SK-N-SH (cell line): ENCODE results near the gene GPR180. TPM values are rescaled to one million over a fixed set of nuclear protein-coding genes. Genes with fewer than 3 reads are reported as not detected.

Source experiments
- CTCF ChIA-PET: fragments of 300-600, 350-600 bp; formaldehyde crosslinking; extraction: SDS; loops from one replicate; lab custom pipeline; 2021; lab: Yijun Ruan, JAX
- POLR2A ChIA-PET: fragments of 350-600 bp; sonication (Branson Sonifier 250); formaldehyde crosslinking; extraction: SDS; loops from one replicate; lab custom pipeline; 2020; ENCODE audit warnings: antibody characterized with exemption, inconsistent platforms; lab: Yijun Ruan, JAX
- DNase-seq: peaks from one replicate; pipeline ENCODE4 v3.0.0; 2012
- H2AFZ ChIP-seq: fragments of 200-600 bp; sonication (generic); 2 replicates; pipeline ENCODE4 v1.8.1; 2016; ENCODE audit warnings: antibody characterized with exemption, mild to moderate bottlenecking, low read depth
- H3F3A ChIP-seq: fragments of 200-600 bp; sonication (generic); replicated peaks from 2 replicates; pipeline ENCODE3; 2016; ENCODE audit warnings: antibody characterized with exemption, mild to moderate bottlenecking; ENCODE audit not compliant: insufficient read depth
- H3K27ac ChIP-seq, 2 experiments: fragments of 200-500 bp in 1 of 2; fragments of 200-600 bp in 1 of 2; sonication (Bioruptor generic) in 1 of 2; sonication (generic), shearing (Covaris generic) in 1 of 2; 2 replicates each; pipeline versions ENCODE4 v1.5.1 to v1.6.1; 2014 to 2016; ENCODE audit warnings: low read depth in 2 of 2, inconsistent platforms in 1 of 2, low read length in 1 of 2, mild to moderate bottlenecking in 1 of 2, mixed read lengths in 1 of 2
- H3K27me3 ChIP-seq: fragments of 200-600 bp; sonication (generic), shearing (Covaris generic); 2 replicates; pipeline ENCODE4 v1.6.1; 2016; ENCODE audit warnings: mixed run types; ENCODE audit not compliant: insufficient read depth
- H3K36me3 ChIP-seq, 2 experiments: fragments of 200-500 bp in 1 of 2; fragments of 200-600 bp in 1 of 2; sonication (Bioruptor generic) in 1 of 2; sonication (generic) in 1 of 2; replicated peaks in 1 of 2; 2 replicates each; pipeline versions ENCODE3 to v1.5.1; 2014 to 2016; ENCODE audit warnings: low read length in 1 of 2, mild to moderate bottlenecking in 1 of 2; ENCODE audit not compliant: insufficient read depth in 2 of 2, control insufficient read depth in 1 of 2
- H3K4me1 ChIP-seq, 2 experiments: fragments of 200-500 bp in 1 of 2; fragments of 200-600 bp in 1 of 2; sonication (Bioruptor generic) in 1 of 2; sonication (generic), shearing (Covaris generic) in 1 of 2; 2 replicates each; pipeline versions ENCODE4 v1.5.1 to v1.6.1; 2014 to 2016; ENCODE audit warnings: low read depth in 1 of 2, low read length in 1 of 2, mixed run types in 1 of 2; ENCODE audit not compliant: insufficient read depth in 2 of 2, control insufficient read depth in 1 of 2
- H3K4me2 ChIP-seq: fragments of 200-600 bp; sonication (generic), shearing (Covaris generic); 2 replicates; pipeline ENCODE4 v1.6.1; 2017; ENCODE audit warnings: mixed run types
- H3K4me3 ChIP-seq, 2 experiments: fragments of 200-500 bp in 1 of 2; fragments of 200-600 bp in 1 of 2; sonication (Bioruptor generic) in 1 of 2; sonication (generic), shearing (Covaris generic) in 1 of 2; 2 replicates each; pipeline versions ENCODE4 v1.5.1 to v1.8.1; 2014 to 2016; ENCODE audit warnings: low read depth in 2 of 2, inconsistent platforms in 1 of 2, low read length in 1 of 2, mild to moderate bottlenecking in 1 of 2, mixed read lengths in 1 of 2, moderate library complexity in 1 of 2
- H3K79me2 ChIP-seq: fragments of 200-600 bp; sonication (generic); 2 replicates; pipeline ENCODE4 v1.8.1; 2017; ENCODE audit warnings: mild to moderate bottlenecking; ENCODE audit not compliant: insufficient read depth
- H3K9ac ChIP-seq: fragments of 200-600 bp; sonication (generic); 2 replicates; pipeline ENCODE4 v1.6.1; 2017; ENCODE audit warnings: mixed run types
- H3K9me2 ChIP-seq: fragments of 200-600 bp; sonication (generic); 2 replicates; pipeline ENCODE4 v1.6.1; 2017; ENCODE audit warnings: mixed run types
- H3K9me3 ChIP-seq: fragments of 200-600 bp; sonication (generic); 2 replicates; pipeline ENCODE4 v1.6.1; 2017; ENCODE audit warnings: mixed run types, mild to moderate bottlenecking, moderate library complexity
- H4K20me1 ChIP-seq: fragments of 200-600 bp; sonication (generic); 2 replicates; pipeline ENCODE4 v1.6.1; 2017; ENCODE audit warnings: mild to moderate bottlenecking, mixed run types; ENCODE audit not compliant: insufficient read depth
- CTCF ChIP-seq: fragments of 200-600 bp; sonication (generic); IDR thresholded peaks from 2 replicates; pipeline ENCODE4 v1.6.1; 2017; ENCODE audit warnings: antibody characterized with exemption, mild to moderate bottlenecking, moderate library complexity
- ELF1 ChIP-seq: IDR thresholded peaks from 2 replicates; pipeline ENCODE4 v1.4.0; 2012
- FOXJ3 ChIP-seq: sonication (generic); formaldehyde crosslinking; IDR thresholded peaks from 2 replicates; pipeline ENCODE4 v1.5.1; 2020; ENCODE audit warnings: mild to moderate bottlenecking, missing genetic modification reagents
- FOXM1 ChIP-seq: IDR thresholded peaks from 2 replicates; pipeline ENCODE4 v1.4.0; 2012; ENCODE audit warnings: low read depth, mild to moderate bottlenecking
- IRF3 ChIP-seq: fragments of 150-350 bp; IDR thresholded peaks from 2 replicates; pipeline ENCODE4 v1.6.1; 2016; ENCODE audit warnings: mild to moderate bottlenecking, low read depth, low read length
- MEF2A ChIP-seq: IDR thresholded peaks from 2 replicates; pipeline ENCODE4 v1.4.0; 2012; ENCODE audit warnings: low read depth, borderline replicate concordance
- NRF1 ChIP-seq: IDR thresholded peaks from 2 replicates; pipeline ENCODE4 v1.6.1; 2012; ENCODE audit warnings: low read depth, mild to moderate bottlenecking, low read length
- PBX3 ChIP-seq: IDR thresholded peaks from 2 replicates; pipeline ENCODE4; 2012
- RCOR1 ChIP-seq: fragments of 150-350 bp; IDR thresholded peaks from 2 replicates; pipeline ENCODE4 v1.6.1; 2017; ENCODE audit warnings: antibody characterized with exemption, low read length
- RFX5 ChIP-seq: IDR thresholded peaks from 2 replicates; pipeline ENCODE4 v1.6.1; 2012; ENCODE audit warnings: mild to moderate bottlenecking, improper control_type of control experiment, low read length
- RXRA ChIP-seq: IDR thresholded peaks from 2 replicates; pipeline ENCODE4 v1.4.0; 2012; ENCODE audit warnings: low read depth, mild to moderate bottlenecking, borderline replicate concordance
- SMC3 ChIP-seq: IDR thresholded peaks from 2 replicates; pipeline ENCODE4 v1.6.1; 2012; ENCODE audit warnings: low read depth, low read length, improper control_type of control experiment
- TAF1 ChIP-seq: IDR thresholded peaks from 2 replicates; pipeline ENCODE4 v1.6.1; 2012; ENCODE audit warnings: low read depth, mild to moderate bottlenecking, low read length, moderate library complexity, borderline replicate concordance
- TCF12 ChIP-seq: IDR thresholded peaks from 2 replicates; pipeline ENCODE4 v1.4.0; 2012
- USF1 ChIP-seq: IDR thresholded peaks from 2 replicates; pipeline ENCODE4 v1.4.0; 2012; ENCODE audit warnings: low read depth, borderline replicate concordance
- WGBS: methylation state at CpG from one replicate; pipeline ENCODE4 v1.1.6; 2017; ENCODE audit warnings: low lambda C conversion rate; 5-methylcytosine and 5-hydroxymethylcytosine counted together
- polyA plus RNA-seq, 3 experiments: library from polyadenylated mRNA; depleted of rRNA; stranded (reverse); fragments of >200 nt; gene quantifications; 2 replicates each; pipeline ENCODE4 v1.2.3, GENCODE V29; 2012
- TF ChIP-seq, protein P1 (sequence below): IDR thresholded peaks from 2 replicates; pipeline ENCODE4 v1.6.1; 2012; ENCODE audit warnings: mild to moderate bottlenecking, low read depth, low read length, moderate library complexity
- TF ChIP-seq, protein P2 (sequence below): IDR thresholded peaks from 2 replicates; pipeline ENCODE4 v1.4.0; 2012; ENCODE audit warnings: low read depth, borderline replicate concordance
- TF ChIP-seq, protein P3 (sequence below): fragments of 150-350 bp; IDR thresholded peaks from 2 replicates; pipeline ENCODE4 v1.6.1; 2017; ENCODE audit warnings: antibody characterized with exemption, low read length, low read depth, borderline replicate concordance

GPR180 gene
- polyA plus RNA-seq, 1 of the 3 experiments (the other 2 are of a cell fraction): 1.8 TPM

DNA sequence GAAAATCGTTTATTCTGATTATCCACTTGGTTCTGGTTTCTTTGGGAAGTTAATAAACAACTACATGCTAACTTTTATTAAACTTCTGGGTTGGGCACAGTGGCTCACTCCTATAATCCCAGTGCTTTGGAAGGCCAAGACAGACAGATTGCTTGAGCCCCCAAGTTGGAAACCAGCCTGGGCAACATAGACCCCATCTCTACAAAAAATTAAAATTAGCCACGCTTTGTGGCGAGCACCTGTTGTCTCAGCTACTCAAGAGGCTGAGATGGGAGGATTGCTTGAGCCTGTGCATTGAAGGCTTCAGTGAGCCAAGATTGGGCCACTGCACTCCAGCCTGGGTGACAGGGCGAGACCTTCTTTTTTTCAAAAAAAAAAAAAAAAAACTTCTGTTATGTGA is 21.7 kb downstream of the GPR180 start (continued):
- TF ChIP-seq, protein P1, sequence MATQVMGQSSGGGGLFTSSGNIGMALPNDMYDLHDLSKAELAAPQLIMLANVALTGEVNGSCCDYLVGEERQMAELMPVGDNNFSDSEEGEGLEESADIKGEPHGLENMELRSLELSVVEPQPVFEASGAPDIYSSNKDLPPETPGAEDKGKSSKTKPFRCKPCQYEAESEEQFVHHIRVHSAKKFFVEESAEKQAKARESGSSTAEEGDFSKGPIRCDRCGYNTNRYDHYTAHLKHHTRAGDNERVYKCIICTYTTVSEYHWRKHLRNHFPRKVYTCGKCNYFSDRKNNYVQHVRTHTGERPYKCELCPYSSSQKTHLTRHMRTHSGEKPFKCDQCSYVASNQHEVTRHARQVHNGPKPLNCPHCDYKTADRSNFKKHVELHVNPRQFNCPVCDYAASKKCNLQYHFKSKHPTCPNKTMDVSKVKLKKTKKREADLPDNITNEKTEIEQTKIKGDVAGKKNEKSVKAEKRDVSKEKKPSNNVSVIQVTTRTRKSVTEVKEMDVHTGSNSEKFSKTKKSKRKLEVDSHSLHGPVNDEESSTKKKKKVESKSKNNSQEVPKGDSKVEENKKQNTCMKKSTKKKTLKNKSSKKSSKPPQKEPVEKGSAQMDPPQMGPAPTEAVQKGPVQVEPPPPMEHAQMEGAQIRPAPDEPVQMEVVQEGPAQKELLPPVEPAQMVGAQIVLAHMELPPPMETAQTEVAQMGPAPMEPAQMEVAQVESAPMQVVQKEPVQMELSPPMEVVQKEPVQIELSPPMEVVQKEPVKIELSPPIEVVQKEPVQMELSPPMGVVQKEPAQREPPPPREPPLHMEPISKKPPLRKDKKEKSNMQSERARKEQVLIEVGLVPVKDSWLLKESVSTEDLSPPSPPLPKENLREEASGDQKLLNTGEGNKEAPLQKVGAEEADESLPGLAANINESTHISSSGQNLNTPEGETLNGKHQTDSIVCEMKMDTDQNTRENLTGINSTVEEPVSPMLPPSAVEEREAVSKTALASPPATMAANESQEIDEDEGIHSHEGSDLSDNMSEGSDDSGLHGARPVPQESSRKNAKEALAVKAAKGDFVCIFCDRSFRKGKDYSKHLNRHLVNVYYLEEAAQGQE: no peak
- TF ChIP-seq FOXJ3 (CRISPR knock-in tag) (no peak), IRF3 (no peak)
- TF ChIP-seq, protein P2, sequence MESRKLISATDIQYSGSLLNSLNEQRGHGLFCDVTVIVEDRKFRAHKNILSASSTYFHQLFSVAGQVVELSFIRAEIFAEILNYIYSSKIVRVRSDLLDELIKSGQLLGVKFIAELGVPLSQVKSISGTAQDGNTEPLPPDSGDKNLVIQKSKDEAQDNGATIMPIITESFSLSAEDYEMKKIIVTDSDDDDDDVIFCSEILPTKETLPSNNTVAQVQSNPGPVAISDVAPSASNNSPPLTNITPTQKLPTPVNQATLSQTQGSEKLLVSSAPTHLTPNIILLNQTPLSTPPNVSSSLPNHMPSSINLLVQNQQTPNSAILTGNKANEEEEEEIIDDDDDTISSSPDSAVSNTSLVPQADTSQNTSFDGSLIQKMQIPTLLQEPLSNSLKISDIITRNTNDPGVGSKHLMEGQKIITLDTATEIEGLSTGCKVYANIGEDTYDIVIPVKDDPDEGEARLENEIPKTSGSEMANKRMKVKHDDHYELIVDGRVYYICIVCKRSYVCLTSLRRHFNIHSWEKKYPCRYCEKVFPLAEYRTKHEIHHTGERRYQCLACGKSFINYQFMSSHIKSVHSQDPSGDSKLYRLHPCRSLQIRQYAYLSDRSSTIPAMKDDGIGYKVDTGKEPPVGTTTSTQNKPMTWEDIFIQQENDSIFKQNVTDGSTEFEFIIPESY: no peak

DNA sequence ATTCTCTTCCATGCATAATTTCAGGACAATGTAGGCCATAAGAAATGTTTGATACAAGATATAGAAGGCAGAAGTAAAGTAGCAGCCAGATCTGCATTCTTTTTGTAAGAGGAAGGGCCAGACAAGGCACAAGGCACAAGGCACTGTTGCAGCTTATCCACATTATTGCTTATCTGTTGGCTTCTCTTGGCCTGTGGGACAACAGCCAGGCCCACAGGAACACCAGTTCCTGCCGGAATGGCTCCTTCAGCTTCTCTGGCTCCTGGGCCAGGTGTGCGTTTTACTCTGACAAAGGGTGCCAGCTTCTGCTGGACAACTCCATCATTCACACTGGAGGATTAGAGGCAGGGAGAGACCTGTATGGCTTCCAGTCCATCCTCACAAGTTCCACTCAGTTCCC is 29.2 kb downstream of the GPR180 start:
- H3K4me3 ChIP-seq: no peak overlapping the region
- peaks cover 45 to 60% of the 10 kb centered on the region in 2 experiments for H3K36me3 ChIP-seq
- ChIA-PET POLR2A (no interaction called here), CTCF (interaction anchor here (2.2 to 3.7 kb wide), 2 partner anchors 11 to 44 kb away, joined by 6 to 23 read pairs; no protein-coding TSS in a partner anchor)
- H3F3A ChIP-seq: no peaks in the 10 kb centered on the region
- H3K27ac ChIP-seq: no peak overlapping the region; a peak in 1 of 4 replicates
- H3K9ac ChIP-seq: no peak overlapping the region
- no peaks in the 10 kb centered on the region for H3K9me3 ChIP-seq
- H3K9me2 ChIP-seq: no peaks in the 10 kb centered on the region
- H3K79me2 ChIP-seq: no peaks in the 10 kb centered on the region
- H3K4me1 ChIP-seq: no peaks in the 10 kb centered on the region
- no peak overlapping the region for H3K4me2 ChIP-seq
- WGBS: 80% methylated on average over 2 of the region's 2 CpGs
- DNase-seq: no peak
- no peak overlapping the region for H2AFZ ChIP-seq
- no peaks in the 10 kb centered on the region for H4K20me1 ChIP-seq
- H3K27me3 ChIP-seq: no peaks in the 10 kb centered on the region
- TF ChIP-seq SMC3 (no peak), RFX5 (no peak), PBX3 (no peak), TAF1 (no peak), TCF12 (no peak), ELF1 (no peak), NRF1 (no peak), CTCF (no peak), RCOR1 (no peak), RXRA (no peak), FOXM1 (no peak), MEF2A (no peak), USF1 (no peak)
- TF ChIP-seq, protein P2: no peak
- TF ChIP-seq, protein P3, sequence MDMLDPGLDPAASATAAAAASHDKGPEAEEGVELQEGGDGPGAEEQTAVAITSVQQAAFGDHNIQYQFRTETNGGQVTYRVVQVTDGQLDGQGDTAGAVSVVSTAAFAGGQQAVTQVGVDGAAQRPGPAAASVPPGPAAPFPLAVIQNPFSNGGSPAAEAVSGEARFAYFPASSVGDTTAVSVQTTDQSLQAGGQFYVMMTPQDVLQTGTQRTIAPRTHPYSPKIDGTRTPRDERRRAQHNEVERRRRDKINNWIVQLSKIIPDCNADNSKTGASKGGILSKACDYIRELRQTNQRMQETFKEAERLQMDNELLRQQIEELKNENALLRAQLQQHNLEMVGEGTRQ: no peak
